CD4-positive, alpha-beta T cell treated with Interleukin-1 beta for 1 hour (primary cell): Measurements from ENCODE around the gene SNAP47.

ENCODE experiments used
- DNase-seq, 2 donors: peaks; one replicate each; pipeline ENCODE4 v3.0.0-alpha.2; 2020 to 2022

Gene SNAP47

DNA sequence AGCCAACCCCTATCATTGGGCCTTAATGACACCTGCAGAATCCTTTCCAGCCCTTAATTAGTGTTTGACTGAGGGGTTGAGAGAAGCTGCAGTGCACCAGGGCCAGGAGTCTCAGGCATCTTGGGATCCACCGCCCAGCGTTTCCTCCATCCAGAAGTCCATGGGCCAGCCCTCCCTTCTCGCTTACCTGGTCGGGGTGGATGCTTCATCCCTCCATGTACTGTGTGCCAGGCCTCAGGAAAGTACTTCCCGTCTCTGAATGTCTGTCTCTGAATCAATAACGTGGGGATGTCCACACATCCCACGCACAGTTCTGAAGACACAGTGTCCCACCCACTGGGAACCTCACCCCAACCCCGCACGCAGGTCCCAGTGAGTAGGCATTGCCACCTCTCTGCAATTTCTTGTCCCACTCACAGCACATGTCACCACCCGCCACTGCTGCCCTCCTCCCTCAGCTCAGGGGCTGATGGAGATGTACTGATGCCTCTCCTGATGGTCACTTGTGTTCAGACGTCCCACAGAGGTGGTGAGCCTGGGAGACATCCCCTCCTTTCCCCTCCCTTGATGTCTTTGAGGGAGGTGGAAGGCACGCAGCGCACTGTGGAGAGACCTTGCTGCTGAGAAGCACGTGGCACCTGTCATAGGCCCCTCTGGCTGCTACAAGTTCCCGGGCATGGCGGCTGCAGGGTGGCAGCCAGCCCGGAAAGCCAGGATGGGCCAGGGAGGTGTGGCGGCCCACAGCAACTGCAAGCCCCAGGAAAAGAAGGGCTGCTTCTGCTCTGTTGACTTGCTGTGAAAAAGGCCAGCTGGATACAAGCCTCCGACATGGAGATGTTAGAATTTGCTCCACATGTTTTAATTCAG lies 50.8 kb downstream of the SNAP47 start:
- DNase-seq, result no peak

GRCh38 chr1:227786673-227787512 lies 51.7 kb downstream of the SNAP47 start:
- no peak for DNase-seq

DNA sequence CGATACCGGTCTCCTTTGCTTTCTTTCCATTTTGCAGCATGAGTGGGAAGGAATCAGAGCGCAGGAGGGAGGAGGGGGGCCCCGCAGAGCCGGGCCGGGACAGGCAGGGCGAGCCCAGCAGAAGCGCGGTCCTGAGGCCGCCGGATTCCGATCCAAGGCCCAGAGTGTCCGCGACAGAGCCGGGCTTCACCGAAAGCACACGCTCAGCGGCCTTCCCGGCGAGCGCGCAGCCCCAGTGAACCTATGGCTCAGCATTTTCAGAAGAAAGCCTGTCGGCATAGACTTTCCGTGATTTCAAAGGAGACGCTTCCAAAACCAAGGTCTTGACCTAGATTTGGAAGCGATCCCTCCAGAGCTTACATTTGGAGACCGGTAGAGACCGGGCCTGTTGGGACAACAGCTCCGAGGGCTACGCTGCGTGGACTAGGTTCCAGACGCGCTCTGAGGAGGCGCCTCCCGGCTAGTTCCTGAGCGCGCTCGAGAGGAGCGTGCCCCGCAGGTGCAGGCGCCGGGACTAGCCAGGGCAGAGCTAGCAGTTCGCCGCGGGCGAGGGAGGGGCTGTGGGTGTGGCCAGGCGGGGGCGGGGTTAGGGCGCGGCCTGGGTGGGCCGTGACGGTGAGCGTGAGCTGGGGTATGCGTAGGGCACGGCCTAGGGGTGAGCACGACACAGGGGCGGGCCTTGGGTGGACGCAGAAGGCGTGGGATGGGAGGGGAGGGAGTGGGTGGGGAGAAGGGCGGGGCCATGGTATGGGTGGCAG lies 52.5 kb downstream of the SNAP47 start:
- peak; percentile 96 to 97 for DNase-seq

GRCh38 chr1:227788271-227789083 lies 53.2 kb downstream of the SNAP47 start:
- DNase-seq, result no peak

- no peak for DNase-seq
These were observed 54.1 kb downstream of the SNAP47 start for GRCh38 chr1:227789084-227790033.

- no peak for DNase-seq
These were observed 54.8 kb downstream of the SNAP47 start for GRCh38 chr1:227790034-227790400.

DNA sequence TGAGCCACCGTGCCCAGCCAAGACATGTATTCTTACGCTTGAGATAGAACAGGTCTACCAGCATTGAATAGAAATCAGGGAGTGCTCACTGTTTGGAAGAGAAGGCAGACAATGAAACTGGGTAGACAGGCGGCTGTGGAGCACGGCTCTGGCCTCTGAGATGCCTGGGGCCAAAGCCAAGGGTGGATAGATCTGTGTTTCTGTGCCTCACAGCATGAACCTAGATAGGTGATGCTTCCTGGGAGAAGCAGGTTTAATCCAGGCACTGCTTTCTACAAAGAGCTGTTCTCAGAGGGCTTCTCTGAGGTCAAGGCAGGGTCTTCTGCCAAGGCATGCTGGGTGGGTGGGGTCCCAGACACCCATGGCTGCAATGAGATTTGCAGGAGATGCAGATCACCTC lies 55.6 kb downstream of the SNAP47 start:
- no peak for DNase-seq

DNA sequence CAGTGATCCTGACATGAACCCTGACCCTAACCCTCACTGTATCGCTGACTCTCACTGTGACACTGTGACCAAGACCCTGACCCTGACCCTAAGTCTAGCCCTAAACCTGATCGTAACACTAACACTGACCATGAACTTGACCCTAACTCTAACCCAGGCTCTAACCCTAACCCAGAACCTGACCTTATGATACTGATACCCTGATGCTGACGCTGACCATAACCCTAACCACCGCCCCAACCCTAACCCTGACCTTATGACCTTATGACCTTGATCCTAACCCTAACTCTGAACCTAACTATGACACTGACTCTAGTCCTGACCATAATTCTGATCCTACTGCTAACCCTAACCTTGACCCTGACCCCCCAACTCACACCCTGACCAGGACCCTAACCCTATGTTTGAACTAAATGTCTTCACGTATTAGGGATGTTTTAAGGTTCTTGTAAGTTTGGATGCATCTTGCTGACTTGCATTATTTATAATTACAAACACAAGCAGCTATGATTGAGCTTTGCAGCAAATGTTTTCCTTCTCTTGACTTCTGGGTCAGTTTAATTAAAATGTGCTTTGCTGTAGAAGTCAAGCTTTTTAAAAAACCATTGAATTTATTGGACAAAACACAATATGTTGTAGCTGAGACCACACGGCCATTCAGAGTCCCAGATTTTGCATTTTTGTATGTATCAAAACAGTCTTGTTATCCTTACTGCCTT lies 56.3 kb downstream of the SNAP47 start:
- DNase-seq, result no peak

DNA sequence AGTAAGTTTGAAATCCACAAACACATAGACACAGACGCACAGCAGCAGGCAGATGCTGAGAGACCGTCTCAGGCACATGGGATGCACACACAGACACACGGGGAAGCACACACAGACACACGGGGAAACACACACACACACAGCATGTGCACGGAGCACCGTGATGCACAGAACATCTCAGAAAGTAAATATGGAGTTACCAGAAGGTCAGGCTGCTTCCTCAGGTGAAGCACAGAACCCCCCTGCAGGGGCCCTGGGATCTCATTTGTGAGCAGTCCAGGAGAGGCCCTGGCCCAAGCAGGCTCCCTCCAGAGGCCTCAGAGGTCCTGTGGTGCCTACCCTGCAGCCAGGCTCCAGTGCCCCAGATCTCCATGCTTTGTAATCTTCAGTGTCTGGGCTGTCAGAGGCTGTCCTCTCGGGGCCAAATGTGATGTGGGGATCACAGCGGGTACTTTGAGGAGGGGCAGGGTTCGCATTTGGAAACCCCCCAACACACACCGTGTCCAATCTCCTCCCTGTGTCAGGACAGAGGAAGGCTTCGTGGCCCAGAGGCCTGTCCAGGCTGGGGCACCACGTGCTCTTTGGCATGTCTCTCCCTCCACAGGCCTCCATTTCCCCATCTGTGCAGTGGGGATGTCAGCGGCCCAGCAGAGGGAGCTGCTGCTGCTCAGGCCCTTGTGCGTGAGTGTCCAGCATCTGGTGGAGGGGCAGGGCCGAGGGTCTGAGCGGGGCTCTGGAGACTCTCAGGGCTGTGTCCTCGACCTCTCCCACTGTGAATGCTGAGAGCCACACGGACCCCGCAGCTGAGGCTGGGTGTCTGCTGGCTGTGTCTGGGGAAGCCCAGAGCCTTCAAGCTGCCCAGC lies 57.2 kb downstream of the SNAP47 start:
- no peak for DNase-seq

GRCh38 chr1:227793079-227793947 lies 58.1 kb downstream of the SNAP47 start:
- DNase-seq, result no peak

DNA sequence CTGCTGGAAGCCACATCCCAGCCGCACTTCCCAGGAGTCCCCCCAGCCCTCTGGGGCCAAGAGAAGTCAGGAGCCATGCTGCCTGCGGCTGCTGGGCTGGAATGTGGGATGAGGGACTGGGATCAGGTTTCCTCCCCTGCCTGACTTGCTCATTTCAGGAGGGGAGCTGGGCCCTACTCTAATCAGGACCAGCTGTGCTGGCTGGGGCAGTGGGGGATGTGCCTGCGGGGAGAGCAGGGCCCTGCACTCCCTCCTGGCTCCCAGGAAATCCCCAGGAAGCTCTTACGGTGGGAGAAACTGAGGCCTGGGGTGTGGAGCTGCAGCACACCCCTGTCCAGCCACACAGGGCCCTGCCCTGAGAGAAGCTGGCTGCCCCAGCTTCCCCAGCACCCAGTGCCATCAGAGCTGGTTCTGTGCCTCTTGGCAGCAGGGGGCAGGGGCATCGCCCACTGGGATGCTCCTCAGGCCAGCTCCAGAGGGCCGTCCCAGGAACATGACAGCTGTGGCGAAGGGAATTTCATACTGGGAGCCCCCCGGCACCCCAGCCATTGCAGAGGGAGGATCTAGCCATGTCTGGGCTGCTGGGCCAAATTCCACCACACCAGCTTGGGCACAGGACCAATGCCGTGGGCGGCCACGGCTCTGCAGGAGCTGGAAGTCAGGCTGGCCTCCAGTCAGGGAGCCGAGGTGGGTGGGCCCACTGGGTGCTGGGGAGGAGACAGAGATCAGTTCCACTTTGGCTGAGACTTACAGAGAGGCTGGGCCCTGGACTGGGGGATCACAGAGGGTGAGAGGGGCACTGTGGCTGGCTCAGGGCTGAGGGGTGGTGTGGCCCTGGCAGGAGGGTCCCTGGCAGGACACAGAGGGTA lies 58.9 kb downstream of the SNAP47 start:
- DNase-seq, result no peak

DNA sequence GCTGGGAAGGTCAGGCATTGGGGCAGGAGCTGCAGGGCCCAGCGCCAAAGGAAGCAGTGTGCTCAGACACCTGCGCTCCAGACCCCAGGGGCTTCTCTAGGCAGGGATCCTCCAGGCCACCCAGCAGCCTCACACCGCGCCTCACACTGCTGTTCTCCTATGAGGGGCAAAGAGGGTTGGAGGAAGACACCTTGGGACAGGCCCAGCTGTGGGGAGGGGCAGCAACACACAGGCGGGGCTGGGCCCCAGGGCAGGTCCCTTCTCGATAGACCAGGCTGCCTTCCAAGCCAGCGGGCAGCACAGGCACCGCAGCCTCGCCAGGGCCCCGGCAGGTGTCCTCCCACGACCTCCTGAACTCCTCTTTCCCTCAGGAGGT lies 59.6 kb downstream of the SNAP47 start:
- DNase-seq, result no peak

GRCh38 chr1:227795732-227796131 lies 60.5 kb downstream of the SNAP47 start:
- no peak for DNase-seq

- DNase-seq, result no peak
These were observed 61.2 kb downstream of the SNAP47 start for GRCh38 chr1:227796359-227796915.

GRCh38 chr1:227797144-227797543 lies 61.9 kb downstream of the SNAP47 start:
- no peak for DNase-seq

DNA sequence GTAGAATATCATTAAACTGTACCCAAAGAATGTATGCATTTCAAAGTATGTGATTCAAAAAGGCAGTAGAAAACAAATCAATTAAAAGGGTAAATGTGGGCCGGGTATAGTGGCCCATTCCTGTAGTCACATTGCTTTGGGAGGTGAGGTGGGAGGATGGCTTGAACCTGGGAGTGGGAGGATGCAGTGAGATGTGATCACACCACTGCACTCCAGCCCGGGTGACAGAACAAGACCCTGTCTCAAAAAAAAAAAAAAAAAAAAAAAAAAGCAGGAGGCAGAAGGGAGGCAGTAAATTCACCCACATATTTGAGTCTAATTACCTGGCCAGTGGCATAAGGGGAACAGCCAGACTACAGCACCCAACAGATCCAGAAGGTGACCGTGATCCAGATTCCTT lies 62.4 kb downstream of the SNAP47 start:
- no peak for DNase-seq
